ENCODE data around the gene HPS5.

DNA sequence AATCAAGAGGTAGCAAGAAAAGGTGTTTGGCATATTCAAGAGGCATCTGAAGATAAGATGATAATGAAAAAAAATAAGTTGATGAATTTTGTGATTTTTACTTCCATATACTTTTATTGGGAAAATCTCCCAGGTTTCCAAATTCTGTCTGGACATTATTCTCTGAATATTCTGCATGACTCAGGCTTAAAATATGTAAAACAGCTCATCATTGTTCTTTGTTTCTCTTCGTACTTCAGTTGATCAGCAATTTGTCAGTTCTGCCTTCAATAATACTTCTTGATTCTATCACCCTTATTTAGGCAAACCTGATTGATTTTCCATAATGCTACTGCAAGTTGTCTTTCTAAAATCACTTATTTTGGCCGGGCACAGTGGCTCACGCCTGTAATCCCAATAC is 30.6 kb upstream of the HPS5 start:
- TF ChIP-seq, protein P1, sequence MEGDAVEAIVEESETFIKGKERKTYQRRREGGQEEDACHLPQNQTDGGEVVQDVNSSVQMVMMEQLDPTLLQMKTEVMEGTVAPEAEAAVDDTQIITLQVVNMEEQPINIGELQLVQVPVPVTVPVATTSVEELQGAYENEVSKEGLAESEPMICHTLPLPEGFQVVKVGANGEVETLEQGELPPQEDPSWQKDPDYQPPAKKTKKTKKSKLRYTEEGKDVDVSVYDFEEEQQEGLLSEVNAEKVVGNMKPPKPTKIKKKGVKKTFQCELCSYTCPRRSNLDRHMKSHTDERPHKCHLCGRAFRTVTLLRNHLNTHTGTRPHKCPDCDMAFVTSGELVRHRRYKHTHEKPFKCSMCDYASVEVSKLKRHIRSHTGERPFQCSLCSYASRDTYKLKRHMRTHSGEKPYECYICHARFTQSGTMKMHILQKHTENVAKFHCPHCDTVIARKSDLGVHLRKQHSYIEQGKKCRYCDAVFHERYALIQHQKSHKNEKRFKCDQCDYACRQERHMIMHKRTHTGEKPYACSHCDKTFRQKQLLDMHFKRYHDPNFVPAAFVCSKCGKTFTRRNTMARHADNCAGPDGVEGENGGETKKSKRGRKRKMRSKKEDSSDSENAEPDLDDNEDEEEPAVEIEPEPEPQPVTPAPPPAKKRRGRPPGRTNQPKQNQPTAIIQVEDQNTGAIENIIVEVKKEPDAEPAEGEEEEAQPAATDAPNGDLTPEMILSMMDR (IDR thresholded peaks at IDR 0.05): no peak
- no peak for TF ChIP-seq POLR2A (IDR thresholded peaks at IDR 0.05)
